ENCODE measurements around the gene GRID1. TPM values are rescaled to one million over a fixed set of nuclear protein-coding genes. Genes with fewer than 3 reads are reported as not detected.

The GRID1 gene
- total RNA-seq, 1 experiment from 2014 or later, result 0.07 TPM

GRCh38 chr10:86210416-86210815 lies 156.2 kb downstream of the GRID1 start:
- Histone ChIP-seq H3K4me1 (ENCODE audit: low read length) (no peaks in the 10 kb centered on the region), H4K20me1 (ENCODE audit: insufficient read depth, low read depth, low read length) (no peaks in the 10 kb centered on the region), H3K27ac (ENCODE audit: low read length) (no peak overlapping the region), H2AFZ (ENCODE audit: low read length) (no peak overlapping the region), H3K36me3 (ENCODE audit: insufficient read depth, low read length) (no peaks in the 10 kb centered on the region), H3K27me3 (ENCODE audit: low read length) (no peaks in the 10 kb centered on the region), H3K9me3 (ENCODE audit: low read length) (no peaks in the 10 kb centered on the region), H3K4me2 (ENCODE audit: low read depth, low read length, poor library complexity, severe bottlenecking) (no peak overlapping the region), H3K9me2 (replicated peaks; ENCODE audit: insufficient read depth, low read length) (no peaks in the 10 kb centered on the region), H3K4me3 (ENCODE audit: low read length) (no peak overlapping the region), H3K79me2 (ENCODE audit: low read length) (no peaks in the 10 kb centered on the region), H3K9ac (ENCODE audit: low read length) (no peak overlapping the region)
- no peak for DNase-seq

GRCh38 chr10:86209726-86210125 lies 156.9 kb downstream of the GRID1 start:
- no peaks in the 10 kb centered on the region for H3K4me1 ChIP-seq (ENCODE audit: low read length)

GRCh38 chr10:86207226-86207625 lies 159.4 kb downstream of the GRID1 start:
- Histone ChIP-seq H4K20me1 (ENCODE audit: insufficient read depth, low read depth, low read length) (no peaks in the 10 kb centered on the region), H3K4me2 (ENCODE audit: low read depth, low read length, poor library complexity, severe bottlenecking) (no peak overlapping the region), H3K27ac (ENCODE audit: low read length) (no peak overlapping the region), H3K4me3 (ENCODE audit: low read length) (no peak overlapping the region), H3K9ac (ENCODE audit: low read length) (no peak overlapping the region), H3K27me3 (ENCODE audit: low read length) (no peaks in the 10 kb centered on the region), H3K4me1 (ENCODE audit: low read length) (no peaks in the 10 kb centered on the region), H3K36me3 (ENCODE audit: insufficient read depth, low read length) (no peaks in the 10 kb centered on the region), H3K9me3 (ENCODE audit: low read length) (no peaks in the 10 kb centered on the region), H2AFZ (ENCODE audit: low read length) (no peak overlapping the region), H3K9me2 (replicated peaks; ENCODE audit: insufficient read depth, low read length) (no peaks in the 10 kb centered on the region), H3K79me2 (ENCODE audit: low read length) (no peaks in the 10 kb centered on the region)
- no peak for DNase-seq

More at GRCh38 chr10:86209726-86210125, 156.9 kb downstream of the GRID1 start:
- no peaks in the 10 kb centered on the region for H3K27me3 ChIP-seq (ENCODE audit: low read length)
- no peaks in the 10 kb centered on the region for H4K20me1 ChIP-seq (ENCODE audit: insufficient read depth, low read depth, low read length)
- no peaks in the 10 kb centered on the region for H3K9me3 ChIP-seq (ENCODE audit: low read length)
- H3K4me3 ChIP-seq (ENCODE audit: low read length), result no peak overlapping the region
- no peak overlapping the region for H3K4me2 ChIP-seq (ENCODE audit: low read depth, low read length, poor library complexity, severe bottlenecking)
- no peaks in the 10 kb centered on the region for H3K9me2 ChIP-seq (replicated peaks; ENCODE audit: insufficient read depth, low read length)
- no peak overlapping the region for H3K9ac ChIP-seq (ENCODE audit: low read length)
- H3K27ac ChIP-seq (ENCODE audit: low read length), result no peak overlapping the region
- H2AFZ ChIP-seq (ENCODE audit: low read length), result no peak overlapping the region
- H3K36me3 ChIP-seq (ENCODE audit: insufficient read depth, low read length), result no peaks in the 10 kb centered on the region
- DNase-seq, result no peak
- H3K79me2 ChIP-seq (ENCODE audit: low read length), result no peaks in the 10 kb centered on the region

- Histone ChIP-seq H3K4me3 (ENCODE audit: low read length) (no peak overlapping the region), H4K20me1 (ENCODE audit: insufficient read depth, low read depth, low read length) (no peaks in the 10 kb centered on the region), H3K9me2 (replicated peaks; ENCODE audit: insufficient read depth, low read length) (no peaks in the 10 kb centered on the region), H3K4me2 (ENCODE audit: low read depth, low read length, poor library complexity, severe bottlenecking) (no peak overlapping the region), H3K79me2 (ENCODE audit: low read length) (no peaks in the 10 kb centered on the region), H3K36me3 (ENCODE audit: insufficient read depth, low read length) (no peaks in the 10 kb centered on the region), H3K9me3 (ENCODE audit: low read length) (no peaks in the 10 kb centered on the region), H2AFZ (ENCODE audit: low read length) (no peak overlapping the region), H3K9ac (ENCODE audit: low read length) (no peak overlapping the region), H3K27me3 (ENCODE audit: low read length) (no peaks in the 10 kb centered on the region), H3K4me1 (ENCODE audit: low read length) (no peaks in the 10 kb centered on the region), H3K27ac (ENCODE audit: low read length) (no peak overlapping the region)
- no peak for DNase-seq
These were observed 160.4 kb downstream of the GRID1 start for GRCh38 chr10:86206240-86206579.

GRCh38 chr10:86205306-86206239 lies 161.0 kb downstream of the GRID1 start:
- Histone ChIP-seq H3K4me2 (ENCODE audit: low read depth, low read length, poor library complexity, severe bottlenecking) (no peak overlapping the region), H3K27ac (ENCODE audit: low read length) (no peak overlapping the region), H2AFZ (ENCODE audit: low read length) (no peak overlapping the region), H3K9ac (ENCODE audit: low read length) (no peak overlapping the region), H3K9me2 (replicated peaks; ENCODE audit: insufficient read depth, low read length) (no peaks in the 10 kb centered on the region), H3K4me1 (ENCODE audit: low read length) (no peaks in the 10 kb centered on the region), H4K20me1 (ENCODE audit: insufficient read depth, low read depth, low read length) (no peaks in the 10 kb centered on the region), H3K27me3 (ENCODE audit: low read length) (no peaks in the 10 kb centered on the region), H3K9me3 (ENCODE audit: low read length) (no peaks in the 10 kb centered on the region), H3K79me2 (ENCODE audit: low read length) (no peaks in the 10 kb centered on the region), H3K36me3 (ENCODE audit: insufficient read depth, low read length) (no peaks in the 10 kb centered on the region), H3K4me3 (ENCODE audit: low read length) (no peak overlapping the region)
- DNase-seq, result no peak

GRCh38 chr10:86204421-86205305 lies 161.9 kb downstream of the GRID1 start:
- H3K4me1 ChIP-seq (ENCODE audit: low read length), result no peaks in the 10 kb centered on the region
- H3K36me3 ChIP-seq (ENCODE audit: insufficient read depth, low read length), result no peaks in the 10 kb centered on the region
- no peak for DNase-seq
- no peaks in the 10 kb centered on the region for H3K9me3 ChIP-seq (ENCODE audit: low read length)
- H3K79me2 ChIP-seq (ENCODE audit: low read length), result no peaks in the 10 kb centered on the region
- H2AFZ ChIP-seq (ENCODE audit: low read length), result no peak overlapping the region
- H3K27ac ChIP-seq (ENCODE audit: low read length), result no peak overlapping the region
- H3K9ac ChIP-seq (ENCODE audit: low read length), result no peak overlapping the region
- H4K20me1 ChIP-seq (ENCODE audit: insufficient read depth, low read depth, low read length), result no peaks in the 10 kb centered on the region
- no peak overlapping the region for H3K4me2 ChIP-seq (ENCODE audit: low read depth, low read length, poor library complexity, severe bottlenecking)
- no peak overlapping the region for H3K4me3 ChIP-seq (ENCODE audit: low read length)
- no peaks in the 10 kb centered on the region for H3K9me2 ChIP-seq (replicated peaks; ENCODE audit: insufficient read depth, low read length)
- H3K27me3 ChIP-seq (ENCODE audit: low read length), result no peaks in the 10 kb centered on the region

- Histone ChIP-seq H3K9ac (ENCODE audit: low read length) (no peak overlapping the region), H3K27ac (ENCODE audit: low read length) (no peak overlapping the region), H3K9me3 (ENCODE audit: low read length) (no peaks in the 10 kb centered on the region), H4K20me1 (ENCODE audit: insufficient read depth, low read depth, low read length) (no peaks in the 10 kb centered on the region), H3K27me3 (ENCODE audit: low read length) (no peaks in the 10 kb centered on the region), H2AFZ (ENCODE audit: low read length) (no peak overlapping the region), H3K4me3 (ENCODE audit: low read length) (no peak overlapping the region), H3K79me2 (ENCODE audit: low read length) (no peaks in the 10 kb centered on the region), H3K36me3 (ENCODE audit: insufficient read depth, low read length) (no peaks in the 10 kb centered on the region), H3K4me2 (ENCODE audit: low read depth, low read length, poor library complexity, severe bottlenecking) (no peak overlapping the region), H3K4me1 (ENCODE audit: low read length) (no peaks in the 10 kb centered on the region), H3K9me2 (replicated peaks; ENCODE audit: insufficient read depth, low read length) (no peaks in the 10 kb centered on the region)
- DNase-seq, result peak; percentile 53
These were observed 163.3 kb downstream of the GRID1 start for GRCh38 chr10:86203162-86203905.

Measured in Karpas-422 (cell line).